ENCODE data around the gene ATP23. TPM values are rescaled to one million over a fixed set of nuclear protein-coding genes. Genes with fewer than 3 reads are reported as not detected.

Gene ATP23
- total RNA-seq, 2 donors from 2014 or later = 3.6 to 5.4 TPM

- ATAC-seq = peak; percentile 99
Measured at GRCh38 chr12:57935839-57936512, 5.4 kb upstream of the ATP23 start.

GRCh38 chr12:57936513-57936883 is 4.9 kb upstream of the ATP23 start:
- Histone ChIP-seq H3K36me3 (replicated peaks in 1 of 2; ENCODE audit: insufficient read depth in 1 of 2, low read depth in 2 of 2) (no peaks in the 10 kb centered on the region), H3K9me3 (no peaks in the 10 kb centered on the region), H3K27me3 (no peaks in the 10 kb centered on the region), H3K4me3 (no peak overlapping the region), H3K4me1 (peaks cover 11% of the 10 kb centered on the region), H3K27ac (peak overlapping the region in 2 of 4 donors; percentile 76 to 86)
- 39 to 58% methylated on average over 3 of the region's 3 CpGs for WGBS, 2 donors
- intact Hi-C loops (cut with DNase I) = no loop called here
- TF ChIP-seq POLR2A (IDR thresholded peaks at IDR 0.05) (no peak), CTCF (IDR thresholded peaks at IDR 0.05) (no peak)
- DNase-seq = no peak
- no peak for ATAC-seq

More at GRCh38 chr12:57935839-57936512, 5.4 kb upstream of the ATP23 start:
- Histone ChIP-seq H3K4me3 (peak overlapping the region; percentile 15 to 49), H3K9me3 (no peaks in the 10 kb centered on the region), H3K4me1 (peaks cover 10% of the 10 kb centered on the region), H3K27me3 (no peaks in the 10 kb centered on the region), H3K36me3 (replicated peaks in 1 of 2; ENCODE audit: insufficient read depth in 1 of 2, low read depth in 2 of 2) (no peaks in the 10 kb centered on the region), H3K27ac (peak overlapping the region in 3 of 4 donors; percentile 11 to 86 (median 76))
- intact Hi-C loops (cut with DNase I) = no loop called here
- TF ChIP-seq CTCF (IDR thresholded peaks at IDR 0.05) (no peak), POLR2A (IDR thresholded peaks at IDR 0.05) (peak in 2 of 3 donors; percentile 61 to 71)
- 1% methylated on average over 29 of the region's 29 CpGs for WGBS, 2 donors
- DNase-seq = peak; percentile 90 to 96 (median 94)

DNA sequence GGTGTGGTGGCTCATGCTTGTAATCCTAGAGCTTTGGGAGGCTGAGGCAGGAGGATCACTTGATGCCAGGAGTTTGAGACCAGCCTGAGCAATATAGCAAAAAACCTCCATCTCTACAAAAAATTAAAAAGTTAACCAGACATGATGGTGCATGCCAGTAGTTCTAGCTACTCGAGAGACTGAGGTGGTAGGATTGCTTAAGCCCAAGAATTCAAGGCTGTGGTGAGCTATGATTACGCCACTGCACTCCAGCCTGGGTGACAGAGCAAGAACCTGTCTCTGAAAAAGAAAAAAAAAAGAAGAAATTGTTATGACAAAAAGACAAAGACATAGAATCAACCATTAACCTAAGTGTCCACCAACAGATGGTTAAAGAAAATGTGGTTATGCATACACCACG is 2.1 kb upstream of the ATP23 start:
- no peak for ATAC-seq
- Histone ChIP-seq H3K4me1 (peaks cover 26% of the 10 kb centered on the region), H3K36me3 (replicated peaks in 1 of 2; ENCODE audit: insufficient read depth in 1 of 2, low read depth in 2 of 2) (no peaks in the 10 kb centered on the region), H3K27ac (no peak overlapping the region), H3K27me3 (no peaks in the 10 kb centered on the region), H3K4me3 (no peak overlapping the region), H3K9me3 (no peaks in the 10 kb centered on the region)
- WGBS, 2 donors = 69 to 76% methylated on average over 3 of the region's 3 CpGs
- intact Hi-C loops (cut with DNase I) = no loop called here
- no peak for TF ChIP-seq CTCF (IDR thresholded peaks at IDR 0.05)
- no peak for TF ChIP-seq POLR2A (IDR thresholded peaks at IDR 0.05)
- DNase-seq = peak in 1 of 4 donors; percentile 14

DNA sequence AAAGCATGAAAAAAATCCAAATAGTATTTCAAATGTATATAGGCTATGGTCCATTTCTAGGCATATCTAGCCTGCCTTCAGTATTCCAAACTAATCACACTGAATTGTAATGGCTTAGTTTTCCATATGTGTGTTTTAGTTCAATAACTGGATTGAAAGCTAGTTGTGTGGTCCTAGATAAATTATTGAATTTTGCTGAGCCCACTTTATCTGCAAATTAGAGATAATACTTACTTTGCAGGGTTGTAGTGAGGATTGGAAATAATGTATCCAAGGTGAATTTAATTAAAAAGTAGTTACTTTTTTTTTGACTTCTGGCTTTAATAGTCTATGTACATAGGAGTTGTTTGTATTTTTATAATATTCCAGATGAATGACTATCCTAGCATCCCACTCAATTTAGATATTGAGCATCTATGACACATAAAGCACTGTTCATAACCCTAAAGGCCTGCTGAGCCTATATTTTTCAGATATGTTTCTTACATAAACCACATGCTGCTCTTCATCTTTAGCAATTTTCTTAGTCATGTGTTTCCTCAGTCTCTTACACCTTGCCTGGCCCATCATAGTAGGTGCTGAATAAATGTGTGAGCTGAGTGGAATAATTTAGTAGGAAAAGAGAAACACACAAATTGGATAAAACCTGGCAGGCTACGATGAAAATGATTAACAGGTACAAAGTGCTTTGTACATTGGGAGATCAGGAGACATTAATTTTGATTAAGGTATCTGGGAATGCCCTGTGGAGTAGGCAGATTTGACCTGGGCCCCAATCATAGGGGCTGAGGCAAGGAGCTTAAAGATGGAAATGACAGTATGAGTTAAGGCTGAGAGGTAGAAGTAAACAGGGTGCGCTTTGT is 1.1 kb upstream of the ATP23 start:
- DNase-seq (peak in 1 of 4 donors; percentile 10), ATAC-seq (no peak)
- intact Hi-C loops (cut with DNase I) = no loop called here
- 15% methylated on average over 2 of the region's 2 CpGs for WGBS, 2 donors
- Histone ChIP-seq H3K27ac (peak overlapping the region; percentile 84 to 95 (median 92)), H3K36me3 (replicated peaks in 1 of 2; ENCODE audit: insufficient read depth in 1 of 2, low read depth in 2 of 2) (no peaks in the 10 kb centered on the region), H3K9me3 (no peaks in the 10 kb centered on the region), H3K4me1 (peaks cover 26% of the 10 kb centered on the region), H3K4me3 (no peak overlapping the region), H3K27me3 (no peaks in the 10 kb centered on the region)
- TF ChIP-seq CTCF (IDR thresholded peaks at IDR 0.05) (no peak), POLR2A (IDR thresholded peaks at IDR 0.05) (no peak)

Data from body of pancreas (tissue), 4 donors.